Aorta (tissue), 4 donors: ENCODE measurements around the gene DAPP1. TPM values are rescaled to one million over a fixed set of nuclear protein-coding genes. Genes with fewer than 3 reads are reported as not detected.

Experiments used
- polyA plus RNA-seq, 2 donors: library from polyadenylated mRNA; stranded (reverse); fragments of 200-250 nt; gene quantifications; one replicate each; pipeline ENCODE4 v1.2.3, GENCODE V29; 2013
- total RNA-seq, 2 donors: library from RNA; stranded (reverse); fragmentation: NEBNext Ultra II Directional; extraction: Animal tissue kit (Norgen Biotek cat#: 25700); gene quantifications; one replicate each; pipeline ENCODE4 v1.2.1, GENCODE V29; 2021
- donor health status: healthy with polysubstance abuse.
- donor health status: Bipolar disorder and iron deficiency.
- donor health status: DM: no; HTN: no; CAD: no.
- donor health status: DM: yes; HTN: yes; CAD: no.

DAPP1 gene
- total and polyA plus RNA-seq, 4 donors, result 0.28 to 6.4 (median 3.5) TPM

Other genes with a start within 250 kb of the DAPP1 start
- gene MTTP, start 242.0 kb upstream of the DAPP1 start, total RNA-seq, result under 1 TPM; 0.48 to 0.65 TPM
- 10 to 100 TPM in 1 of 2 donors, not detected in 1; 13.6 TPM for gene MTTP, start 242.0 kb upstream of the DAPP1 start, polyA plus RNA-seq
- gene C4orf54, start 159.0 kb upstream of the DAPP1 start, total RNA-seq, result 1 to 10 TPM in 1 of 2 donors, not detected in 1; 1.3 TPM
- under 1 TPM; under 0.01 TPM for gene C4orf54, start 159.0 kb upstream of the DAPP1 start, polyA plus RNA-seq
- gene LAMTOR3, start 77.6 kb downstream of the DAPP1 start, total RNA-seq, result 10 to 100 TPM; 31.1 to 31.5 TPM
- 10 to 100 TPM; 36.9 to 53.1 TPM for gene LAMTOR3, start 77.6 kb downstream of the DAPP1 start, polyA plus RNA-seq
- 10 to 100 TPM; 57.8 to 58.6 TPM for gene DNAJB14, start 129.8 kb downstream of the DAPP1 start, total RNA-seq
- gene DNAJB14, start 129.8 kb downstream of the DAPP1 start, polyA plus RNA-seq, result 10 to 100 TPM; 12.4 to 14.1 TPM
- gene H2AZ1, start 133.4 kb downstream of the DAPP1 start, total RNA-seq, result 10 to 100 TPM; 86.6 to 99.2 TPM
- 100 to 1,000 TPM; 128 to 189 TPM for gene H2AZ1, start 133.4 kb downstream of the DAPP1 start, polyA plus RNA-seq